DOHH2 (cell line): ENCODE measurements around the gene PPP2R2D.
"Not testable (repeated sequence)": the region's sequence is repeated elsewhere in the genome, so short reads cannot be mapped to it uniquely, and the experiment has no call there.

ENCODE experiments used
- H3F3A ChIP-seq: fragments of 200-600 bp; sonication (generic), shearing (Covaris generic); 2 replicates; pipeline ENCODE4 v1.6.0; 2016; ENCODE audit warnings: antibody characterized with exemption, mild to moderate bottlenecking; ENCODE audit not compliant: control insufficient read depth, insufficient read depth
- H3K27ac ChIP-seq: fragments of 200-600 bp; sonication (generic); 2 replicates; pipeline ENCODE4 v1.5.1; 2014; ENCODE audit warnings: low read depth, mild to moderate bottlenecking, low read length, moderate library complexity
- H3K27me3 ChIP-seq: fragments of 200-600 bp; sonication (generic); 2 replicates; pipeline ENCODE4 v1.6.1; 2014; ENCODE audit warnings: mild to moderate bottlenecking, low read length, mixed read lengths; ENCODE audit not compliant: control insufficient read depth
- H3K36me3 ChIP-seq: fragments of 200-600 bp; sonication (generic); 2 replicates; pipeline ENCODE4 v1.6.1; 2014; ENCODE audit warnings: mild to moderate bottlenecking, low read length, moderate library complexity, mixed read lengths; ENCODE audit not compliant: control insufficient read depth
- H3K4me1 ChIP-seq: fragments of 200-600 bp; sonication (generic); 2 replicates; pipeline ENCODE4 v1.6.1; 2014; ENCODE audit warnings: mild to moderate bottlenecking, low read length, mixed read lengths; ENCODE audit not compliant: control insufficient read depth
- H3K4me2 ChIP-seq: fragments of 200-600 bp; sonication (generic); 2 replicates; pipeline ENCODE4 v1.6.0; 2014; ENCODE audit warnings: mild to moderate bottlenecking, low read length, moderate library complexity
- H3K4me3 ChIP-seq: fragments of 200-600 bp; sonication (generic); 2 replicates; pipeline ENCODE4 v1.5.1; 2014; ENCODE audit warnings: mild to moderate bottlenecking, low read length, mixed read lengths
- H3K79me2 ChIP-seq: fragments of 200-600 bp; sonication (generic); 2 replicates; pipeline ENCODE4 v1.6.1; 2014; ENCODE audit warnings: mild to moderate bottlenecking, low read length, mixed read lengths; ENCODE audit not compliant: control insufficient read depth
- H3K9me2 ChIP-seq: fragments of 200-600 bp; sonication (generic); replicated peaks from 2 replicates; pipeline ENCODE4 v1.6.1; 2014; ENCODE audit warnings: mild to moderate bottlenecking, low read length, mixed read lengths; ENCODE audit not compliant: control insufficient read depth
- H3K9me3 ChIP-seq: fragments of 200-600 bp; sonication (generic); 2 replicates; pipeline ENCODE4 v1.6.1; 2014; ENCODE audit warnings: antibody characterized with exemption, low read length, mixed read lengths; ENCODE audit not compliant: control insufficient read depth, insufficient read depth
- H4K20me1 ChIP-seq: fragments of 200-600 bp; sonication (generic); 2 replicates; pipeline ENCODE4 v1.6.0; 2014; ENCODE audit warnings: low read depth, mild to moderate bottlenecking, antibody characterized with exemption, low read length, moderate library complexity; ENCODE audit not compliant: control insufficient read depth, insufficient read depth
- CTCF ChIP-seq: fragments of 200-600 bp; sonication (generic); IDR thresholded peaks from one replicate; pipeline ENCODE4 v1.5.1; 2014; ENCODE audit warnings: antibody characterized with exemption, mild to moderate bottlenecking, low read depth, low read length; ENCODE audit not compliant: poor library complexity, severe bottlenecking
- EZH2phosphoT487 ChIP-seq: fragments of 200-600 bp; sonication (generic); IDR thresholded peaks from 2 replicates; pipeline ENCODE4 v1.6.1; 2017; ENCODE audit warnings: borderline replicate concordance, mild to moderate bottlenecking, antibody characterized with exemption, low read length, moderate library complexity, mixed read lengths

Gene PPP2R2D

GRCh38 chr10:131983780-131984179, 83.0 kb downstream of the PPP2R2D start:
- H3K4me2 ChIP-seq = no peak overlapping the region
- H3K9me3 ChIP-seq = no peaks in the 10 kb centered on the region
- H3K27ac ChIP-seq = no peak overlapping the region
- no peaks in the 10 kb centered on the region for H3K9me2 ChIP-seq
- H3K4me1 ChIP-seq = peaks cover 32% of the 10 kb centered on the region
- H4K20me1 ChIP-seq = peaks cover 13% of the 10 kb centered on the region
- TF ChIP-seq CTCF = no peak
- no peak for TF ChIP-seq EZH2phosphoT487
- H3K4me3 ChIP-seq = no peak overlapping the region
- peaks cover 34% of the 10 kb centered on the region for H3K79me2 ChIP-seq
- no peaks in the 10 kb centered on the region for H3F3A ChIP-seq
- H3K27me3 ChIP-seq = no peaks in the 10 kb centered on the region
- H3K36me3 ChIP-seq = peaks cover 18% of the 10 kb centered on the region

GRCh38 chr10:131986851-131987250, 86.0 kb downstream of the PPP2R2D start:
- H3K9me3 ChIP-seq, H3K27me3 ChIP-seq, H3K36me3 ChIP-seq, H3K27ac ChIP-seq, H3K4me2 ChIP-seq, H3K4me1 ChIP-seq, H3F3A ChIP-seq, H3K79me2 ChIP-seq, H3K9me2 ChIP-seq, H3K4me3 ChIP-seq, H4K20me1 ChIP-seq: not testable (repeated sequence)

GRCh38 chr10:131987301-131987700, 86.5 kb downstream of the PPP2R2D start:
- H3K79me2 ChIP-seq, H3K9me2 ChIP-seq, H4K20me1 ChIP-seq, H3K4me2 ChIP-seq, H3F3A ChIP-seq, H3K27me3 ChIP-seq, H3K4me3 ChIP-seq, H3K36me3 ChIP-seq, H3K9me3 ChIP-seq, H3K27ac ChIP-seq, H3K4me1 ChIP-seq: not testable (repeated sequence)

- H3K36me3 ChIP-seq, H3K27me3 ChIP-seq, H3K9me3 ChIP-seq, H3K4me2 ChIP-seq, H3K4me1 ChIP-seq, H3K27ac ChIP-seq, H3F3A ChIP-seq, H4K20me1 ChIP-seq, H3K9me2 ChIP-seq, H3K4me3 ChIP-seq, H3K79me2 ChIP-seq: not testable (repeated sequence)
Observed at GRCh38 chr10:131987786-131988185, 87.0 kb downstream of the PPP2R2D start.

- H4K20me1 ChIP-seq = no peaks in the 10 kb centered on the region
- H3F3A ChIP-seq = no peaks in the 10 kb centered on the region
- H3K36me3 ChIP-seq = no peaks in the 10 kb centered on the region
- H3K27me3 ChIP-seq = no peaks in the 10 kb centered on the region
- no peaks in the 10 kb centered on the region for H3K9me2 ChIP-seq
- no peaks in the 10 kb centered on the region for H3K79me2 ChIP-seq
- TF ChIP-seq EZH2phosphoT487 (no peak), CTCF (no peak)
- no peak overlapping the region for H3K27ac ChIP-seq
- no peak overlapping the region for H3K4me2 ChIP-seq
- no peaks in the 10 kb centered on the region for H3K9me3 ChIP-seq
- no peaks in the 10 kb centered on the region for H3K4me1 ChIP-seq
- no peak overlapping the region for H3K4me3 ChIP-seq
Observed at GRCh38 chr10:131991726-131992125, 90.9 kb downstream of the PPP2R2D start.
